Measurements from ENCODE around the gene AGMAT. TPM values are rescaled to one million over a fixed set of nuclear protein-coding genes. Genes with fewer than 3 reads are reported as not detected.
A peak's percentile ranks its signal among the peaks of the same experiment; 100 is the strongest.

AGMAT gene
- polyA plus RNA-seq, 3 donors: not detected

DNA sequence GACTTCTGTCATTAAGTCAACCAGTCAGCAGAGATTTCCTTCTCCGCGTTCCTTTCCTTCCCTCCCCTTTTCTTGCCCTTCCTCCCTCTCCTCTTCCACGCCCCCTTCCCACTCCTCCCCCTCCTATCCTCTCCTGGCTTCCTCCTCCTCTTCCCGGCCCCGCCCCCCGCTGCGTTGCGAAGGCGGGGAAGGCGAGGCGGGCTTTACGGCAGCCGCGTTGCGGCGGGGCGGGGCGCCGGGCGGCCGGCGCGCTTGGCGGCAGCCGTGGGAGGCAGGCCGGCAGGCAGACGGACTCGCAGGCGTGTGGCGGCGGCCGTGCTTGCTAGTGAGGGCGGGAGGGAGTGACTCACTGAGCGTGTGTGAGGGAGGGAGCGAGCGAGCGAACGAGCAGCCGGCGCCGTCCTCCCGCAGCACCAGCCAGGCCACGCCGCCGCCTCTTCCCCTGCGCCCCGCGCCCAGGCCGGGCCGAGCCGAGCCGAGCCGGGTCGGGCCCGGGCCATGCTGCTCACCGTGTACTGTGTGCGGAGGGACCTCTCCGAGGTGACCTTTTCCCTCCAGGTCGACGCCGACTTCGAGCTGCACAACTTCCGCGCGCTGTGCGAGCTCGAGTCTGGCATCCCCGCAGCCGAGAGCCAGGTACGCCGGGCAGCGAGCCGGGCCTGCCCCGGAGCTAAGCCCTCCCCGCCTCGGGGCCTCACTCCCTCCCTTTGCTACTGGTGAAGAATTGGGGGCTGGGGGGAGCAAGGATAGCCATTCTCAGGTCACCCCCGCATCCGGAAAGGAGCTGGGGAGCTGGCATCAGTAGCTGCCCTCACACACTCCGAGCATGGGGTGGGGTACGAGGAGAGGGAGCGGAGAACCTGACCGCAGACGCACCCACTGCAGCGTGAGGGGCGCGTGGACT, 32.6 kb upstream of the AGMAT start, which contains the start of gene DDI2:
TSS of gene DDI2 (plus strand) at position 286 of the 904 bp plus-strand sequence. CDS start at position 499, 213 bp downstream.
- H2AFZ ChIP-seq (ENCODE audit: insufficient read depth, low read depth, low read length, poor library complexity, severe bottlenecking): peak within 1 kb of the TSS; percentile 79
- Mint-ChIP-seq H3K4me3 (peak within 1 kb of the TSS; percentile 86 to 92), H3K27ac (peak within 1 kb of the TSS; percentile 87 to 96 (median 95)), H3K36me3 (no peaks in the 10 kb centered on the region), H3K9me3 (no peaks in the 10 kb centered on the region), H3K4me1 (peaks cover 33% of the 10 kb centered on the region), H3K27me3 (ENCODE audit: low read depth in 3 of 3) (peaks cover 0 to 11% (median 6%) of the 10 kb centered on the region in 3 donors)
- intact Hi-C loops (cut with micrococcal nuclease): loop anchor here (5.0 kb wide), 2 partner anchors 65 to 90 kb away; partner anchors contain the start of genes DNAJC16 (in 2 of the 2) and PLEKHM2 (in 2 of the 2)
- peak within 1 kb of the TSS; percentile 91 to 99 (median 94) for H3K4me3 ChIP-seq (replicated peaks in 1 of 3; ENCODE audit: low read depth in 2 of 3, low read length in 3 of 3)
- no peaks in the 10 kb centered on the region for H3K9me3 ChIP-seq (replicated peaks in 1 of 2; ENCODE audit: control insufficient read depth in 1 of 2, insufficient read depth in 1 of 2, low read length in 2 of 2)
- H3K36me3 ChIP-seq (replicated peaks in 1 of 2; ENCODE audit: control insufficient read depth in 1 of 2, insufficient read depth in 2 of 2, low read length in 2 of 2): no peaks in the 10 kb centered on the region
- H3K4me1 ChIP-seq (ENCODE audit: control insufficient read depth in 1 of 2, insufficient read depth in 2 of 2, low read length in 2 of 2): peaks cover 32 to 41% of the 10 kb centered on the region in 2 donors
- peaks cover 33% of the 10 kb centered on the region for H4K20me1 ChIP-seq (ENCODE audit: insufficient read depth, low read length)
- peak within 1 kb of the TSS; percentile 99 for H3K27ac ChIP-seq (ENCODE audit: low read depth in 1 of 2, low read length in 2 of 2)
- H3K27me3 ChIP-seq (ENCODE audit: control insufficient read depth in 2 of 2, insufficient read depth in 2 of 2, low read length in 2 of 2): no peaks in the 10 kb centered on the region
- under 1% methylated on average over 77 of the region's 86 CpGs for WGBS (ENCODE audit: insufficient coverage)
- H3K9ac ChIP-seq (ENCODE audit: insufficient read depth, low read length, poor library complexity, severe bottlenecking): peak within 1 kb of the TSS; percentile 98
- H3K4me2 ChIP-seq (replicated peaks; ENCODE audit: extremely low read depth, low read length, poor library complexity, severe bottlenecking): peak within 1 kb of the TSS; percentile 85
- peak; percentile 94 to 96 (median 94) for DNase-seq
- TF ChIP-seq, protein P1, sequence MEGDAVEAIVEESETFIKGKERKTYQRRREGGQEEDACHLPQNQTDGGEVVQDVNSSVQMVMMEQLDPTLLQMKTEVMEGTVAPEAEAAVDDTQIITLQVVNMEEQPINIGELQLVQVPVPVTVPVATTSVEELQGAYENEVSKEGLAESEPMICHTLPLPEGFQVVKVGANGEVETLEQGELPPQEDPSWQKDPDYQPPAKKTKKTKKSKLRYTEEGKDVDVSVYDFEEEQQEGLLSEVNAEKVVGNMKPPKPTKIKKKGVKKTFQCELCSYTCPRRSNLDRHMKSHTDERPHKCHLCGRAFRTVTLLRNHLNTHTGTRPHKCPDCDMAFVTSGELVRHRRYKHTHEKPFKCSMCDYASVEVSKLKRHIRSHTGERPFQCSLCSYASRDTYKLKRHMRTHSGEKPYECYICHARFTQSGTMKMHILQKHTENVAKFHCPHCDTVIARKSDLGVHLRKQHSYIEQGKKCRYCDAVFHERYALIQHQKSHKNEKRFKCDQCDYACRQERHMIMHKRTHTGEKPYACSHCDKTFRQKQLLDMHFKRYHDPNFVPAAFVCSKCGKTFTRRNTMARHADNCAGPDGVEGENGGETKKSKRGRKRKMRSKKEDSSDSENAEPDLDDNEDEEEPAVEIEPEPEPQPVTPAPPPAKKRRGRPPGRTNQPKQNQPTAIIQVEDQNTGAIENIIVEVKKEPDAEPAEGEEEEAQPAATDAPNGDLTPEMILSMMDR (IDR thresholded peaks at IDR 0.05): no peak
- peaks cover 45% of the 10 kb centered on the region for H3K79me2 ChIP-seq (ENCODE audit: insufficient read depth, low read length)

DNA sequence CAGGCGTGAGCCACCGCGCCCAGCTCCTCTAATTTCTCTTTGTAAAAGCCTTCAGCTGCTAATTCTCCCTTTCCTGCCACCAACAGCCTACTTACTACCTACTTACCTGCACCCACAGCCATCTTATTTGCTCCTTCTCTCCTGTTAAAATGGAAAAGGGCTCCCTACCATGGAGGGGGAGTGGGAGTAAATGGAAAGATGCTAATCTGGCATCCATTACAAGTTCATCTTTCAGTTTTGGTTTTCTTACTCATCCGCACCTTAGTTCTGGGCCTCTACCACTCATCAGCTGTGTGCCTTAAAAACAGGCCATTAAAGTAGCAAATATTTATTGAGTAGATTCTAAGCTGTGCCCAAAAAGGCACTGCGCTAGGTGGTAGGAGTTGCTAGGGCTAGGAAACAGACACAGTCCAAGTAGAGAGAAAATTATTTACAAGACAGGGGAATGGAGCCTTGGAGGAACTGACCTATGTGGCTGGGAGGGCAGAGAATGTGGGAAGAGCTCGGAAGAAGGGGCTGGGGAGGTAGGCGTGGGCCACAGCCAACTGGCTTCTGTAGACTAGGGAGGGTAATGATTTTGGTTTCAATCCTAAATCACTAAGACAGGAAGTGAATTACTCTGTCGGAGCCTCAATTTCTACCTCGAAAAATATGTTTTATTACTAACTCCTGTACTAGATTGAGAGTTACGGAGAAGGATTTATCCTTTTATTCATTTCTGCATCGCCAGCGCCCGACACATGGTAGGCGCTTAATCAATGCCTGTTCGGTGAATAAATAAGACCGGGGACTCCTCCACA, 31.7 kb upstream of the AGMAT start:
- intact Hi-C loops (cut with micrococcal nuclease): loop anchor here (5.0 kb wide), 2 partner anchors 66 to 89 kb away; partner anchors contain the start of genes DNAJC16 (in 2 of the 2) and PLEKHM2 (in 2 of the 2)
- peaks cover 26% of the 10 kb centered on the region for H4K20me1 ChIP-seq (ENCODE audit: insufficient read depth, low read length)
- Mint-ChIP-seq H3K27ac (peak overlapping the region; percentile 87 to 95 (median 93)), H3K36me3 (no peaks in the 10 kb centered on the region), H3K9me3 (no peaks in the 10 kb centered on the region), H3K27me3 (ENCODE audit: low read depth in 3 of 3) (peaks cover 2 to 11% (median 6%) of the 10 kb centered on the region in 3 donors), H3K4me1 (peaks cover 32% of the 10 kb centered on the region), H3K4me3 (peak overlapping the region; percentile 86 to 88)
- H3K4me3 ChIP-seq (replicated peaks in 1 of 3; ENCODE audit: low read depth in 2 of 3, low read length in 3 of 3): peak overlapping the region; percentile 67 to 94 (median 91)
- H3K4me1 ChIP-seq (ENCODE audit: control insufficient read depth in 1 of 2, insufficient read depth in 2 of 2, low read length in 2 of 2): peaks cover 32 to 41% of the 10 kb centered on the region in 2 donors
- TF ChIP-seq, protein P1 (IDR thresholded peaks at IDR 0.05): no peak
- no peaks in the 10 kb centered on the region for H3K27me3 ChIP-seq (ENCODE audit: control insufficient read depth in 2 of 2, insufficient read depth in 2 of 2, low read length in 2 of 2)
- no peaks in the 10 kb centered on the region for H3K36me3 ChIP-seq (replicated peaks in 1 of 2; ENCODE audit: control insufficient read depth in 1 of 2, insufficient read depth in 2 of 2, low read length in 2 of 2)
- H3K4me2 ChIP-seq (replicated peaks; ENCODE audit: extremely low read depth, low read length, poor library complexity, severe bottlenecking): peak overlapping the region; percentile 85
- peaks cover 36% of the 10 kb centered on the region for H3K79me2 ChIP-seq (ENCODE audit: insufficient read depth, low read length)
- WGBS (ENCODE audit: insufficient coverage): 67% methylated on average over 6 of the region's 16 CpGs
- no peaks in the 10 kb centered on the region for H3K9me3 ChIP-seq (replicated peaks in 1 of 2; ENCODE audit: control insufficient read depth in 1 of 2, insufficient read depth in 1 of 2, low read length in 2 of 2)
- peak overlapping the region; percentile 98 for H3K9ac ChIP-seq (ENCODE audit: insufficient read depth, low read length, poor library complexity, severe bottlenecking)
- peak in 1 of 3 donors; percentile 10 for DNase-seq
- peak overlapping the region; percentile 52 to 86 for H3K27ac ChIP-seq (ENCODE audit: low read depth in 1 of 2, low read length in 2 of 2)
- peak overlapping the region; percentile 79 for H2AFZ ChIP-seq (ENCODE audit: insufficient read depth, low read depth, low read length, poor library complexity, severe bottlenecking)

Data from CD14-positive monocyte (primary cell).